Forelimb muscle (tissue), 1 donor: ENCODE data around the gene ACTN3. TPM values are rescaled to one million over a fixed set of nuclear protein-coding genes. Genes with fewer than 3 reads are reported as not detected.
"Not testable (repeated sequence)": the region's sequence is repeated elsewhere in the genome, so short reads cannot be mapped to it uniquely, and the experiment has no call there.

ENCODE experiments used
- DNase-seq: peaks from one replicate; pipeline ENCODE4 v3.0.0-alpha.2; 2013; ENCODE audit warnings: low read depth
- polyA plus RNA-seq: library from polyadenylated mRNA; unstranded; fragments of 120-200 nt; gene quantifications from one replicate; pipeline ENCODE4 v1.2.1, GENCODE V29; 2013; ENCODE audit not compliant: insufficient read length

Gene ACTN3
- polyA plus RNA-seq, 1 donor: 24.1 TPM

GRCh38 chr11:66598993-66599392, 52.3 kb downstream of the ACTN3 start:
- no peak for DNase-seq

- DNase-seq: no peak
Measured at GRCh38 chr11:66600219-66600618, 53.5 kb downstream of the ACTN3 start.

- DNase-seq: no peak
Measured at GRCh38 chr11:66600631-66601233, 54.0 kb downstream of the ACTN3 start.

- no peak for DNase-seq
Measured at GRCh38 chr11:66603072-66603471, 56.4 kb downstream of the ACTN3 start.

GRCh38 chr11:66604155-66604554, 57.5 kb downstream of the ACTN3 start:
- no peak for DNase-seq

- not testable (repeated sequence) for DNase-seq
Measured at GRCh38 chr11:66606608-66607007, 59.9 kb downstream of the ACTN3 start.

GRCh38 chr11:66607126-66607834, 60.6 kb downstream of the ACTN3 start:
- no peak for DNase-seq

- DNase-seq: no peak
Measured at GRCh38 chr11:66609721-66610617, 63.3 kb downstream of the ACTN3 start.

- no peak for DNase-seq
Measured at GRCh38 chr11:66612458-66612857, 65.8 kb downstream of the ACTN3 start.

Other genes with a start within 250 kb of the ACTN3 start
- 76.4 TPM for gene CD248, start 229.9 kb upstream of the ACTN3 start, polyA plus RNA-seq
- 12.1 TPM for gene RIN1, start 210.5 kb upstream of the ACTN3 start, polyA plus RNA-seq
- gene BRMS1, start 201.8 kb upstream of the ACTN3 start, polyA plus RNA-seq: 21.8 TPM
- 20.3 TPM for gene B4GAT1, start 199.3 kb upstream of the ACTN3 start, polyA plus RNA-seq
- gene SLC29A2, start 175.1 kb upstream of the ACTN3 start, polyA plus RNA-seq: 32.1 TPM
- gene NPAS4, start 125.9 kb upstream of the ACTN3 start, polyA plus RNA-seq: 0.28 TPM
- gene MRPL11, start 108.1 kb upstream of the ACTN3 start, polyA plus RNA-seq: 50.0 TPM
- 6.9 TPM for gene PELI3, start 80.0 kb upstream of the ACTN3 start, polyA plus RNA-seq
- gene DPP3, start 66.5 kb upstream of the ACTN3 start, polyA plus RNA-seq: 24.0 TPM
- 17.8 TPM for gene BBS1, start 36.3 kb upstream of the ACTN3 start, polyA plus RNA-seq
- gene ZDHHC24, start 855 bp upstream of the ACTN3 start, polyA plus RNA-seq: 4.3 TPM
- 22.6 TPM for gene CTSF, start 21.7 kb downstream of the ACTN3 start, polyA plus RNA-seq
- 0.06 TPM for gene CCDC87, start 46.2 kb downstream of the ACTN3 start, polyA plus RNA-seq
- 33.0 TPM for gene CCS, start 46.3 kb downstream of the ACTN3 start, polyA plus RNA-seq
- 34.5 TPM for gene RBM14, start 69.7 kb downstream of the ACTN3 start, polyA plus RNA-seq
- gene RBM4, start 91.8 kb downstream of the ACTN3 start, polyA plus RNA-seq: 127 TPM
- gene RBM4B, start 131.0 kb downstream of the ACTN3 start, polyA plus RNA-seq: 35.7 TPM
- gene SPTBN2, start 182.3 kb downstream of the ACTN3 start, polyA plus RNA-seq: 15.9 TPM